Osteoblast (primary cell): Measurements from ENCODE around the gene ARID3A. TPM values are rescaled to one million over a fixed set of nuclear protein-coding genes. Genes with fewer than 3 reads are reported as not detected.

ENCODE experiments used
- DNase-seq: peaks from one replicate; pipeline ENCODE4 v3.0.0; 2011; ENCODE audit warnings: low spot score, mixed read lengths; ENCODE audit not compliant: insufficient read length; ENCODE audit errors: missing footprints
- H2AFZ ChIP-seq: 2 replicates; pipeline ENCODE4 v1.6.0; 2011; ENCODE audit warnings: mild to moderate bottlenecking, low read length
- H3K27ac ChIP-seq: 2 replicates; pipeline ENCODE4 v1.5.1; 2011; ENCODE audit warnings: mild to moderate bottlenecking, low read depth, low read length, moderate library complexity
- H3K27me3 ChIP-seq: 2 replicates; pipeline ENCODE4 v1.6.0; 2012; ENCODE audit warnings: mild to moderate bottlenecking, control low read depth, inconsistent platforms, low read length, moderate library complexity; ENCODE audit not compliant: insufficient read depth
- H3K36me3 ChIP-seq: 2 replicates; pipeline ENCODE4 v1.5.1; 2011; ENCODE audit warnings: mild to moderate bottlenecking, low read length, control low read depth, moderate library complexity; ENCODE audit not compliant: insufficient read depth
- H3K4me1 ChIP-seq: 2 replicates; pipeline ENCODE4 v1.5.1; 2011; ENCODE audit warnings: mild to moderate bottlenecking, low read length, control low read depth, moderate library complexity; ENCODE audit not compliant: insufficient read depth
- H3K4me2 ChIP-seq: 2 replicates; pipeline ENCODE4 v1.6.0; 2011; ENCODE audit warnings: mild to moderate bottlenecking, low read length; ENCODE audit not compliant: insufficient read depth
- H3K4me3 ChIP-seq: fragments of 200-600 bp; sonication (generic); 3 replicates; pipeline ENCODE4 v1.5.1; 2012; ENCODE audit warnings: mild to moderate bottlenecking, low read length, inconsistent platforms; ENCODE audit not compliant: insufficient read depth
- H3K79me2 ChIP-seq: 2 replicates; pipeline ENCODE4 v1.6.0; 2012; ENCODE audit warnings: mild to moderate bottlenecking, low read length, control low read depth, inconsistent platforms; ENCODE audit not compliant: insufficient read depth
- H3K9me3 ChIP-seq: 2 replicates; pipeline ENCODE4 v1.5.1; 2011; ENCODE audit warnings: low read depth, low read length, control low read depth
- H4K20me1 ChIP-seq: 2 replicates; pipeline ENCODE4 v1.6.0; 2012; ENCODE audit warnings: mild to moderate bottlenecking, low read length, control low read depth; ENCODE audit not compliant: insufficient read depth
- total RNA-seq: library from RNA; depleted of rRNA; stranded (reverse); fragments of >200 nt; gene quantifications from 2 replicates; pipeline ENCODE4 v1.2.3, GENCODE V29; 2012
- TF ChIP-seq, protein P1 (sequence below): IDR thresholded peaks from 2 replicates; pipeline ENCODE4 v1.5.1; 2011; ENCODE audit warnings: mild to moderate bottlenecking, low read depth, low read length, moderate library complexity; ENCODE audit errors: extremely low read depth

Gene ARID3A
- total RNA-seq, 1 donor = 21.7 TPM

DNA sequence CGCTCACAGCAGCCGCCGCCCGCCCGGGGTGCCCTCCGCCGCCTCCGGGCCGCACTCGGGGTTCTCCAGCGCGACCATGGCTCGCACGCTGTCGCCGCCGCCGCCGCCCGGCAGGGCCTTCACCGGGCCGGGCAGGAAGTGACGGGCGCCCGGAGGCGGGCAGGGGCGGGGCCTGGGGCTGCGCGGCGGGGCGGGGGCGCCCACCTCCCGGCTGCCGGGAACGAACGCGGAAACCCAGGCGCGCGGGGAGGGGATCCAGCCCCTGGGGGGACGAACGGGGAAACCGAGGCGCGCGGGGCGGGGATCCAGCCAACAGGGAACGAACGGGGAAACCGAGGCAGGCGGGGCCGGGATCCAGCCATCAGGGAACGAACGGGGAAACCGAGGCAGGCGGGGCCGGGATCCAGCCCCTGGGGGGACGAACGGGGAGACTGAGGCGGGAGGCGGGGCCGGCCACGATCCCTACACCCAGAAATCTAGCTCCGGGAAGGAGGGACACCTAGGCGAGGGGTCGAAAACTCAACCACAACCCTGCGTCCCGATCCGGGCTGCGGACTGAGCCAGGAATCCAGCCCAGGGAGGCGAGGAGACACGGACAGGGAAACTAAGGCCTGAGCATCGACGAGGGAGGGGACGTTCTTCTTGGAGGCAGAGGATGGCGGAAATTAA, 12.6 kb upstream of the ARID3A start, which contains the start of gene R3HDM4:
Gene R3HDM4, minus strand, starts transcription at position 140 of the 669 bp plus-strand sequence. Its CDS starts 62 bp downstream, at position 78.
- Histone ChIP-seq H2AFZ (peak within 1 kb of the TSS; percentile 56), H3K4me3 (peak within 1 kb of the TSS; percentile 85), H3K27me3 (peaks cover 17% of the 10 kb centered on the region), H3K36me3 (no peaks in the 10 kb centered on the region), H3K9me3 (no peaks in the 10 kb centered on the region), H3K4me1 (peaks cover 10% of the 10 kb centered on the region), H3K79me2 (peaks cover 30% of the 10 kb centered on the region), H4K20me1 (peaks cover 13% of the 10 kb centered on the region), H3K4me2 (peak within 1 kb of the TSS; percentile 68), H3K27ac (peak within 1 kb of the TSS; percentile 70)
- TF ChIP-seq, protein P1, sequence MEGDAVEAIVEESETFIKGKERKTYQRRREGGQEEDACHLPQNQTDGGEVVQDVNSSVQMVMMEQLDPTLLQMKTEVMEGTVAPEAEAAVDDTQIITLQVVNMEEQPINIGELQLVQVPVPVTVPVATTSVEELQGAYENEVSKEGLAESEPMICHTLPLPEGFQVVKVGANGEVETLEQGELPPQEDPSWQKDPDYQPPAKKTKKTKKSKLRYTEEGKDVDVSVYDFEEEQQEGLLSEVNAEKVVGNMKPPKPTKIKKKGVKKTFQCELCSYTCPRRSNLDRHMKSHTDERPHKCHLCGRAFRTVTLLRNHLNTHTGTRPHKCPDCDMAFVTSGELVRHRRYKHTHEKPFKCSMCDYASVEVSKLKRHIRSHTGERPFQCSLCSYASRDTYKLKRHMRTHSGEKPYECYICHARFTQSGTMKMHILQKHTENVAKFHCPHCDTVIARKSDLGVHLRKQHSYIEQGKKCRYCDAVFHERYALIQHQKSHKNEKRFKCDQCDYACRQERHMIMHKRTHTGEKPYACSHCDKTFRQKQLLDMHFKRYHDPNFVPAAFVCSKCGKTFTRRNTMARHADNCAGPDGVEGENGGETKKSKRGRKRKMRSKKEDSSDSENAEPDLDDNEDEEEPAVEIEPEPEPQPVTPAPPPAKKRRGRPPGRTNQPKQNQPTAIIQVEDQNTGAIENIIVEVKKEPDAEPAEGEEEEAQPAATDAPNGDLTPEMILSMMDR = no peak
- DNase-seq = peak; percentile 100

GRCh38 chr19:916645-917322, 9.1 kb upstream of the ARID3A start:
- TF ChIP-seq, protein P1 = no peak
- Histone ChIP-seq H3K27me3 (peaks cover 41% of the 10 kb centered on the region), H3K27ac (no peak overlapping the region), H3K4me3 (no peak overlapping the region), H3K79me2 (peaks cover 8% of the 10 kb centered on the region), H3K36me3 (no peaks in the 10 kb centered on the region), H2AFZ (no peak overlapping the region), H3K4me1 (peaks cover 6% of the 10 kb centered on the region), H4K20me1 (no peaks in the 10 kb centered on the region), H3K4me2 (no peak overlapping the region), H3K9me3 (no peaks in the 10 kb centered on the region)
- no peak for DNase-seq

- Histone ChIP-seq H3K79me2 (peaks cover 8% of the 10 kb centered on the region), H3K27me3 (peaks cover 41% of the 10 kb centered on the region), H3K9me3 (no peaks in the 10 kb centered on the region), H4K20me1 (no peaks in the 10 kb centered on the region), H3K4me3 (peak within 1 kb of the TSS; percentile 13), H2AFZ (no peak within 1 kb of the TSS), H3K36me3 (no peaks in the 10 kb centered on the region), H3K4me1 (peaks cover 9% of the 10 kb centered on the region), H3K27ac (no peak within 1 kb of the TSS), H3K4me2 (peak within 1 kb of the TSS; percentile 36)
- peak; percentile 93 for DNase-seq
- TF ChIP-seq, protein P1 = peak; percentile 20
These were observed 8.3 kb upstream of the ARID3A start, which contains the start of gene KISS1R for GRCh38 chr19:917323-918151. TSS of gene KISS1R (plus strand) at chr19:917333. CDS start at chr19:917503, 170 bp downstream.
